H9 (cell line): ENCODE results near the gene TRMT10C. TPM values are rescaled to one million over a fixed set of nuclear protein-coding genes. Genes with fewer than 3 reads are reported as not detected.

ENCODE experiments used
- DNase-seq: peaks from one replicate; pipeline ENCODE4 v3.0.0-alpha.2; 2017
- H2AFZ ChIP-seq: one replicate; pipeline ENCODE4 v1.6.1; 2013; ENCODE audit warnings: mild to moderate bottlenecking, low read length, control low read depth, moderate library complexity
- H2AK5ac ChIP-seq: 2 replicates; pipeline ENCODE4 v1.6.1; 2013; ENCODE audit warnings: low read length, control low read depth, mixed read lengths; ENCODE audit not compliant: insufficient read length
- H2BK120ac ChIP-seq: one replicate; pipeline ENCODE4 v1.6.1; 2013; ENCODE audit warnings: low read depth, mild to moderate bottlenecking, low read length, control low read depth, inconsistent platforms; ENCODE audit not compliant: poor library complexity, severe bottlenecking
- H2BK12ac ChIP-seq: 2 replicates; pipeline ENCODE4 v1.6.1; 2013; ENCODE audit warnings: low read length, control low read depth, mixed read lengths, low read depth; ENCODE audit not compliant: insufficient read length
- H2BK15ac ChIP-seq: 2 replicates; pipeline ENCODE4 v1.6.1; 2013; ENCODE audit warnings: low read depth, low read length, control low read depth
- H2BK20ac ChIP-seq: one replicate; pipeline ENCODE4 v1.6.1; 2013; ENCODE audit warnings: low read depth, mild to moderate bottlenecking, low read length, control low read depth, inconsistent platforms; ENCODE audit not compliant: poor library complexity, severe bottlenecking
- H2BK5ac ChIP-seq: 2 replicates; pipeline ENCODE4 v1.6.1; 2013; ENCODE audit warnings: low read length, control low read depth, mixed read lengths; ENCODE audit not compliant: insufficient read length
- H3K14ac ChIP-seq: 2 replicates; pipeline ENCODE4 v1.6.1; 2013; ENCODE audit warnings: low read length, control low read depth; ENCODE audit not compliant: insufficient read depth
- H3K18ac ChIP-seq: 2 replicates; pipeline ENCODE4 v1.6.1; 2013; ENCODE audit warnings: low read depth, mild to moderate bottlenecking, mixed read lengths, low read length, control low read depth; ENCODE audit not compliant: insufficient read length
- H3K23ac ChIP-seq: 2 replicates; pipeline ENCODE4 v1.6.1; 2013; ENCODE audit warnings: low read length, control low read depth, mixed read lengths, low read depth; ENCODE audit not compliant: insufficient read length
- H3K23me2 ChIP-seq: 2 replicates; pipeline ENCODE4 v1.6.1; 2013; ENCODE audit warnings: low read depth, mild to moderate bottlenecking, mixed read lengths, low read length, control low read depth; ENCODE audit not compliant: insufficient read length, poor library complexity, severe bottlenecking
- H3K27ac ChIP-seq: 2 replicates; pipeline ENCODE4 v1.5.1; 2013; ENCODE audit warnings: low read length, control low read depth, mixed read lengths, low read depth; ENCODE audit not compliant: insufficient read length
- H3K27me3 ChIP-seq: 2 replicates; pipeline ENCODE4 v1.6.1; 2013; ENCODE audit warnings: low read length, control low read depth, inconsistent platforms; ENCODE audit not compliant: insufficient read depth
- H3K4ac ChIP-seq: 2 replicates; pipeline ENCODE4 v1.6.1; 2013; ENCODE audit warnings: low read depth, mild to moderate bottlenecking, control low read depth, inconsistent platforms, low read length, moderate library complexity
- H3K4me1 ChIP-seq: 2 replicates; pipeline ENCODE4 v1.6.1; 2013; ENCODE audit warnings: low read length, control low read depth, inconsistent platforms; ENCODE audit not compliant: insufficient read depth
- H3K4me2 ChIP-seq: 2 replicates; pipeline ENCODE4 v1.6.1; 2013; ENCODE audit warnings: low read length, control low read depth, mixed read lengths; ENCODE audit not compliant: insufficient read length, insufficient read depth
- H3K56ac ChIP-seq: 2 replicates; pipeline ENCODE4 v1.6.1; 2013; ENCODE audit warnings: low read depth, mild to moderate bottlenecking, mixed read lengths, low read length, control low read depth; ENCODE audit not compliant: insufficient read length
- H3K79me1 ChIP-seq: 2 replicates; pipeline ENCODE4 v1.6.1; 2013; ENCODE audit warnings: low read depth, mild to moderate bottlenecking, moderate library complexity, low read length, control low read depth, inconsistent platforms; ENCODE audit not compliant: insufficient read depth, poor library complexity, severe bottlenecking
- H3K79me2 ChIP-seq: 2 replicates; pipeline ENCODE4 v1.6.1; 2013; ENCODE audit warnings: low read length, control low read depth, inconsistent platforms; ENCODE audit not compliant: insufficient read depth
- H3K9ac ChIP-seq: 2 replicates; pipeline ENCODE4 v1.6.1; 2013; ENCODE audit warnings: low read length, control low read depth, mixed read lengths; ENCODE audit not compliant: insufficient read length; ENCODE audit errors: extremely low read depth
- H3K9me3 ChIP-seq: one replicate; pipeline ENCODE4 v1.6.1; 2013; ENCODE audit warnings: low read depth, low read length, inconsistent platforms; ENCODE audit not compliant: control insufficient read depth
- H3T11ph ChIP-seq: one replicate; pipeline ENCODE4 v1.6.1; 2013; ENCODE audit warnings: mild to moderate bottlenecking, low read length, control low read depth, inconsistent platforms
- H4K20me1 ChIP-seq: one replicate; pipeline ENCODE4 v1.6.1; 2013; ENCODE audit not compliant: control insufficient read depth, insufficient read length, insufficient read depth
- H4K5ac ChIP-seq: 2 replicates; pipeline ENCODE4 v1.6.1; 2013; ENCODE audit warnings: low read depth, mild to moderate bottlenecking, mixed read lengths, low read length, control low read depth; ENCODE audit not compliant: insufficient read length
- H4K8ac ChIP-seq: replicated peaks from 2 replicates; pipeline ENCODE4 v1.6.1; 2013; ENCODE audit warnings: low read length, control low read depth, mixed read lengths, low read depth; ENCODE audit not compliant: insufficient read length
- H4K91ac ChIP-seq: 2 replicates; pipeline ENCODE4 v1.6.1; 2013; ENCODE audit warnings: low read depth, mild to moderate bottlenecking, moderate library complexity, mixed read lengths, low read length, control low read depth; ENCODE audit not compliant: insufficient read length
- H3K27ac Mint-ChIP-seq, 3 experiments: 2 replicates in 2 of 3; 3 replicates in 1 of 3; pipeline ENCODE4 v1.8.0; 2020 to 2021; ENCODE audit warnings: mixed read lengths in 3 of 3, mild to moderate bottlenecking in 1 of 3, moderate library complexity in 1 of 3
- H3K27me3 Mint-ChIP-seq: 2 replicates; pipeline ENCODE4 v1.8.0; 2021; ENCODE audit warnings: low read depth, mild to moderate bottlenecking, moderate library complexity, mixed read lengths
- H3K36me3 Mint-ChIP-seq, 3 experiments: 2 replicates in 2 of 3; 3 replicates in 1 of 3; pipeline ENCODE4 v1.8.0; 2020 to 2021; ENCODE audit warnings: low read depth in 3 of 3, mixed read lengths in 3 of 3; ENCODE audit not compliant: insufficient read depth in 1 of 3
- H3K4me1 Mint-ChIP-seq, 2 experiments: 2 replicates each; pipeline ENCODE4 v1.8.0; 2020; ENCODE audit warnings: mixed read lengths in 2 of 2
- H3K4me3 Mint-ChIP-seq, 2 experiments: 2 replicates in 1 of 2; 3 replicates in 1 of 2; pipeline ENCODE4 v1.8.0; 2020 to 2021; ENCODE audit warnings: mild to moderate bottlenecking in 2 of 2, mixed read lengths in 2 of 2, moderate library complexity in 1 of 2
- H3K9me3 Mint-ChIP-seq, 2 experiments: 2 replicates in 1 of 2; 3 replicates in 1 of 2; pipeline ENCODE4 v1.8.0; 2020; ENCODE audit warnings: mild to moderate bottlenecking in 2 of 2, mixed read lengths in 2 of 2, moderate library complexity in 1 of 2
- CTCF ChIP-seq: fragments of 200-600 bp; sonication (generic); conservative IDR thresholded peaks from 3 replicates; pipeline ENCODE4 v1.8.0; 2021; ENCODE audit warnings: antibody characterized with exemption, mild to moderate bottlenecking
- whole genome bisulfite sequencing: extraction: QIAGEN DNeasy Blood & Tissue Kit; methylation state at CpG from one replicate; pipeline ENCODE4 v1.1.7; 2013; ENCODE audit warnings: missing lambda C conversion rate, low lambda C conversion rate, mixed read lengths; ENCODE audit not compliant: insufficient read length; ENCODE audit errors: extremely low coverage; 5-methylcytosine and 5-hydroxymethylcytosine counted together
- total RNA-seq: library from RNA; stranded (reverse); gene quantifications from 2 replicates; pipeline ENCODE4 v1.2.1, GENCODE V29; 2021

The TRMT10C gene
- total RNA-seq, 1 experiment from 2014 or later: 53.6 TPM

- Histone ChIP-seq H3K27ac (no peak overlapping the region), H2BK12ac (no peak overlapping the region), H2BK15ac (no peak overlapping the region), H3T11ph (no peak overlapping the region), H2AK5ac (no peak overlapping the region), H3K56ac (no peak overlapping the region), H3K23ac (no peak overlapping the region), H3K18ac (no peak overlapping the region), H3K9ac (peak overlapping the region; percentile 63), H4K91ac (no peak overlapping the region), H3K9me3 (no peaks in the 10 kb centered on the region), H2AFZ (peak overlapping the region; percentile 83), H3K79me1 (no peaks in the 10 kb centered on the region), H3K23me2 (peaks cover 4% of the 10 kb centered on the region), H3K79me2 (no peaks in the 10 kb centered on the region), H3K27me3 (no peaks in the 10 kb centered on the region), H3K4ac (no peak overlapping the region), H4K5ac (no peak overlapping the region), H3K4me2 (peak overlapping the region; percentile 58), H3K14ac (no peak overlapping the region), H4K8ac (no peak overlapping the region), H2BK5ac (no peak overlapping the region), H3K4me1 (no peaks in the 10 kb centered on the region), H4K20me1 (no peaks in the 10 kb centered on the region), H2BK20ac (no peak overlapping the region), H2BK120ac (no peak overlapping the region)
- H3K27me3 Mint-ChIP-seq: no peaks in the 10 kb centered on the region; the same call in 1 of the 2 replicates
- H3K4me3 Mint-ChIP-seq: peak overlapping the region; percentile 87 to 96
- H3K27ac Mint-ChIP-seq: peak overlapping the region; percentile 76 to 98 (median 87)
- H3K4me1 Mint-ChIP-seq: peaks cover 5 to 7% of the 10 kb centered on the region in 2 experiments
- H3K9me3 Mint-ChIP-seq: peaks cover 0 to 2% of the 10 kb centered on the region in 2 experiments; a peak in 1 of 5 replicates
- DNase-seq: no peak
- TF ChIP-seq CTCF: no peak
- H3K36me3 Mint-ChIP-seq: peaks cover 0 to 2% (median 0%) of the 10 kb centered on the region in 3 experiments; a peak in 2 of 7 replicates
- WGBS: no CpG with 5 or more reads among the region's 9 CpGs
Observed at GRCh38 chr3:101512396-101512645, 49.3 kb upstream of the TRMT10C start.
